Fibroblast of skin of left quadriceps (primary cell): ENCODE measurements around the gene AKTIP.
"Not testable (repeated sequence)": the region's sequence is repeated elsewhere in the genome, so short reads cannot be mapped to it uniquely, and the experiment has no call there.

Source experiments
- DNase-seq, 2 experiments: peaks; one replicate each; pipeline ENCODE4 v3.0.0-alpha.2; 2013; ENCODE audit warnings: low read depth in 2 of 2

The AKTIP gene

DNA sequence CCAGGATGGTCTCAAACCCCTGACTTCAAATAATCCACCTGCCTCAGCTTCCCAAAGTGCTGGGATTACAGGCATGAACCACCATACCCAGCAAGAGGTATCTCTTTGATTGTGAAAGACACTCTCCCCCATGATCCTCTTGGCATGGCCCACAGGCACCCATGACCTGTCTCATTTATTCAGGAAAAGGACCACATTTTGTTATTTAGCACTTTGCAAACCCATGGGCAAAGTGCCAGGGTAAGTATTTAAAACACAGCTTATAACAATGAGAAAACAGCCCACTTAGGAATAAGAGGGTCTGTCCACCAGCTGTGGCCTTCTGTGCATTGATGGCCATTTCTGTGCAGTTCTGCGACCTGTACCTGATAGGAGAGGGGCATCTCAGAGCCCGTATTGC, 12.8 kb upstream of the AKTIP start:
- DNase-seq = no peak

DNA sequence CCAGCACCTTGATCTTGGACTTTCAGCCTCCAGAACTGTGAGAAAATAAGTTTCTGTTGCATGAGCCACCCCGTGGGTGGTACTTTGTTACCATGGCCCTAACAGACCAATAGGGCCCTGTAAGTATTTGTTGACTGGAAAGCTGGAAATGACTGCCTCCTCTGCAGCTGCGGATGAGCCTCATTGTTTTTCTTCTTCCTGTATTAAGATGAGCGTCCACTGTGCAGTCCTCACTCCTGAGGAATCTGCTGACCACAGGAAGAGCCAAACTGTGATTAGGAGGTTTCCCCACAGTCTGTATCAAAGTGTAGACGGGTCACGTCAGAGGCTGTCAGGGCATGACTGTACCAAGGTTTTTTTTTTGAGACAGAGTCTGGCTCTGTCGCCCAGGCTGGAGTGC, 12.2 kb upstream of the AKTIP start:
- DNase-seq = no peak

DNA sequence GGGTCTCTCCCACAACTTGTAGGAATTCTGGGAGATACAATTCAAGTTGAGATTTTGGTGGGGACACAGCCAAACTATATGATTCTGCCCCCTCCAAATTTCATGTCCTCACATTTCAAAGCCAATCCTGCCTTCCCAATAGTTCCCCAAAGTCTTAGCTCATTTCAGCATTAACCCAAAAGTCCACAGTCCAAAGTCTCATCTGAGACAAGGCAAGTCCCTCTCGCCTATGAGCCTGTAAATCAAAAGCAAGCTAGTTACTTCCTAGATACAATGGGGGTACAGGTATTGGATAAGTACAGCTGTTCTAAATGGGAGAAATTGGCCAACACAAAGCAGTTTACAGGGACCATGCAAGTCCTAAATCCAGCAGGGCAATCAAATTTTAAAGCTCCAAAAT, 9.8 kb upstream of the AKTIP start:
- DNase-seq = not testable (repeated sequence)

DNA sequence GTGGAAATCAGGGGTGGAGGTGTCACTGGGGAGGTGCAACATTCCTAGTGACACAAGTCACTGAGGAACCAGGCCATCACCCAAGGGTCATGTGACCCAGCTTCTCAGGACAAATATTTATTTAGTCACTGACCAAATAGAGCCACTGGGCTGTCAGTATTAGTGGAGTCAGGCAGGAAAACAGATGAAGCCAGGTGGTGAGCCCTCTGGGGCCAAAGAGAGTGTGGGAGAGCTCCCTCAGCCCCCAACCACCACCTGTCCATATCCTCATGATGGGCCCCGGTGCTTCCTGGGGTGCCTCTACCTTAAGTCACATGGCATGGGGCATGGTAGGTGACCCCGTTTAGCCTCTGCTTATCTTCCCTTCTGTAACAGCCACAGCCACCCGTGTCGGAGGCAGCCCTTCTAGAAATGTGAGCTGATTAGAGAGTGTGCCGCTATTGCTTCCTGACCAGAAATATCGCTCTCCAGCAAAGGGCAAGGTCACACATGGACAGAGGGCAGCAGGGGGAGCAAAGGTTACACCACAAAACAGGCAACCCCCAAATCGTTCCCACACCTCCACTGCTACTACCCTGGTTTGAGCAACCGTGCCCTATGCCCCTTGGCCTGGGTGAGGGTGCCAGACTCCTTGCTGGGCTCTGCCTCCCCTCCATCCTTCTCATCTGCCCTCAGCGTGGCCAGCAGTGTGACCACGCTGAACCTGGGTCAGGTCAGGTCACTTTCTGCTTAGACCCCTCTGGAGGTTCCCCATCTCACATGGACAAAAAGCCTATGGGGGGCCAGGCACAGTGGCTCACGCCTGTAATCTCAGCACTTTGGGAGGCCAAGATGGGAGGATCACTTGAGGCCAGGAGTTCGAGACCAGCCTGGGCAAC, 8.6 kb upstream of the AKTIP start:
- no peak for DNase-seq

- DNase-seq = no peak
Observed at GRCh38 chr16:53511084-53511402, 8.0 kb upstream of the AKTIP start.

DNA sequence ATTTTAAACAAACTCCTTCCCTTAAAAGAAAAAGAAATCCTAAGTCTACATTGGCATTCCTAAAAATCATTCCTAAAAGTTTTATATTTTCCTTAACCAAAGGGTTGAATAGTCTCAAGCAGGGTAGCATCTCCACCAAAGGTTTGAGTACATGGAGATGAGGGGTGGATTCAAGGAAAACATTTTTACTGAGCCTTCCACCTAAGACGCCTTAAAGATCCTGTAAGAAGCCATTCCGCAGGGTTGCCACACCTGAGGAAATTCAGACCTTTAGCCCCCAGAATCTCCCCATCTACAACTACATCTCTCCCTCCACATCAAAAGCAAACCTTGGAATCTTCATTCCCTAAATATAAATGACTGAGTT, 7.7 kb upstream of the AKTIP start:
- no peak for DNase-seq

DNA sequence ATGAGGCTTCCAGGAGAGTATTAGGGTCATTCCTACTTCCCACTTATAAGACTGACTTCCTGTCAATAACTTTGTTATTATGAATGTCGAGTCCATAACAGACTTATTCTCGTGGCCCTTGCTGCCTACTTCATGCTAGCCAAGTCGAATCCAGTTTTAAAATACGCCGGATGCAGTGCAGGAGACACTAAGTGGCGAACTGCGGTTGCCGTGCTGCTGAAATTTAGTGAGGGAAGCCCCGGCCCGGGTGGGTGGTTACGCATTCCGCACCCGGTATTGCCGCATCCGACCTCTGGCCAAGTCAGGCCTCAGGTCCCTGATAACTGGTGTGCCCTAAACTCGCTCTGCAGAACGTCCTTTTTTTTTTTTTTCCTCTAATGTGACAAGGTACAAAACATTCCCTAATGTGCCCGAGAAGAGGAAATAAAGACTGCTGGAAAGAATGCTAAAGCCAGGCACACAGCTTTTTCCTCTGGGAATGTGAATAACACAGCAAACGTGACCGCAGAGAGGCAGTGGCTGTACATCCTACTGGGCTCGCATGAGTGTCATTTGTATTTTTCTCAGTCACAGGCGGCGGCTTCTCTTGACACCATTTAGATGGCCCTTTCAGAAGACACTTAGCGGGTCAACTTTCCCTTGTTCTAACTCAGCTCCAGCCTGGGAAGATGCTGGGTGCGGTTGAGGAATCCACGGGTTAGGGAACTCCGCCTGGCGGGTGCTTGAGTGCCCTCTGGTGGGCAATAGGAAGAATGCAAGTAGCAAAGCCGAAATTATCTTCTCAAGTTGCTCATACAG, 7.1 kb upstream of the AKTIP start:
- DNase-seq = peak; percentile 44 to 49

GRCh38 chr16:53507464-53508179, 4.6 kb upstream of the AKTIP start:
- DNase-seq = no peak

DNA sequence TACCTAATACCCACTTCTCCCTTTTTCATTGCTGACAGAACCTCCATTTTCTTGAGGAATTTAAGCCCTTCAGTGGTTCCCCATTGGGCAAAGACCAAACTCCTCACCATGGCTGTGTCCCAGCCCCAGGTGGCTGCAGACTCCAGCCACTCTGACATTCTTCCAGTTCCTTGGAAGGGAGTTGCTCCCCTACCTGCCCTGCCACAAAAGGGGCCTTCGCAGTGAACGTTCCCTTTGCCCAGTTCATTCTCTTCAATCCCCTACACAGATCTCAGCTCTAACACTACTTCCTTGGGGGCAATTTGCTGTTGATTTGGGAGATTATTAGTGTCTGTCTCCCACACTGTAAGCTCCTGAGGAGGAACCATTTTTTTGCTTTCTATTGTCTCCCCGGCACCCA, 3.2 kb upstream of the AKTIP start:
- DNase-seq = no peak

DNA sequence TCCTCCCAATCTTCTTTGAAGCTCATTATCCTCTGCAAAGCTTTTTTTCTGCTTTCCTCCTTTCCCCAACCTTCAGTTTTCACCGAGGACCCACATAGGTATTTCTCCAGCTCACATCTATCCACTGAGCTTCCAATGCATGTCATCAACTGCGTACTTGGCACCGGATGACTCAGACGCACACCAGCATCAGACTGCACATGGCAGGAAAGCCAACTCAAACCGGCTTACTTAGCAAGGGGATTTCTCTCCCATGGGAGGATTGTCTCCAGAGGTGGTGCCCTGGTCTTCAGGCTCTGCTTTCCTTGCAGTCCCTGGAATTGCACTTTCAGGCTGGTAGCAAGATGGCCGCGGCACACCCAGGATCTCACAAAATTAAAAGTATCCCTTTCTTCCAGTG, 1.7 kb upstream of the AKTIP start:
- DNase-seq = no peak

DNA sequence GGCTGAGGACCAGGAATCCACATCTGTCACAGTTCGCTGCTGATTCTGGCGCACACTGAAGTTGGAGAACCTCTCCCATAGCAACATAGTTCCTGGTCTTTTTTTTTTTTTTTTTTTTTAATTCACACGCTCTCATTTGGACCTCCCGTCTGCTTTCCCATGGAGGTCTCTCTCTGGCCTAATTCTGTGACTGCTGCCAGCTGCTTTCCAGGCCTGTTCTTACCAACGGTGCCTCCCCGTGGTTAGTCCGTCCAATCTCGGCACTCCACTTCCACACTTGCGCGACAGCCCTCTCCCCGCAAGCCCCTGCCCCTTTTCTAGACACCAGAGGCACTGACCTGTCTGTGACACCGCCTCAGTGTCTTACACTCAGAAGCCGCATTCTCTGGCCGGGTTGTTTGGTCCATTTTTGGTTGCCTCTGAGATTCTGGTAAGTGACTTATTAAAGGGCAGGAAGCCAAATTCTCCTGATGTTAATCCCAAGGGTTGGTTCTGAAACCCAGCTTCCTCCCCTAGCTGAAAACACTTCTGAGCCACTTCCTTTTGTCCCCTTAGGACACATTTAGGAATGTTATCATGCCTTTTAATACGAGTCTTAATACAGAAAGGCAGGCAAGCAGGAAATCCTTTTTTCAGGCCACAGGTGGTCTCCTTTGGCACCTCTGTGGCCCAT, 1.1 kb upstream of the AKTIP start:
- peak in 1 of 2 experiments; percentile 23 for DNase-seq

- DNase-seq = peak; percentile 100
Observed at GRCh38 chr16:53503270-53503923, 388 bp upstream of the AKTIP start.

DNA sequence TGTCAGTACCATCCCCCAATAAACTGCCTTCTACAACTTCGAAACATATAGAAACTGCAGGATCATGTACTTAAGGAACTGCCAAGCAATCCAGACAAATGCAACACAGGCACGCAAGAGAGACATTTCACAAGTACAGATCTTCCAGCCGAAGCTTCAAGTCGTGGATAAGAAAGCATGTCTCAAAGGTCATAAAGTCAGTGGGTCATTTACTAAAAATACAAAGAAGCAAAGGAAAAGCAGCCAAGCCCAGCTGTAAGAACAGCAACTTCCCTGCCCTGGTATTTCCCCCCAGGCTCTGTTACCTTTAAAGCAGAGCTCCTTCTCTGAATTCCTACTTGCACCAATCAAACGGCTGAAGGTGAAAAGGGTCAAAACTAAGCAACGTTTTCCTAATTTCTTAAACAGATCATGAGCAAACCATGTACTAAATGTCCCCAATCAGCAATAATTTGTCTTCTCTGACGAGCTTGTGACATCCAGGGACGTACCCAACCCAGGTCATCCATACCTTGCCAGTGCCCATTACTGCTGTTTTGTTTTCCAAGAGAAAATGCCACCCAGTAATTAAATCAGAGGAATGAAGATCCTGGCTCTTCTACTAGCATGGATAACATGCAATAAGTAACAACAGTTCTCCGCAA, 1.7 kb downstream of the AKTIP start:
- DNase-seq = no peak

DNA sequence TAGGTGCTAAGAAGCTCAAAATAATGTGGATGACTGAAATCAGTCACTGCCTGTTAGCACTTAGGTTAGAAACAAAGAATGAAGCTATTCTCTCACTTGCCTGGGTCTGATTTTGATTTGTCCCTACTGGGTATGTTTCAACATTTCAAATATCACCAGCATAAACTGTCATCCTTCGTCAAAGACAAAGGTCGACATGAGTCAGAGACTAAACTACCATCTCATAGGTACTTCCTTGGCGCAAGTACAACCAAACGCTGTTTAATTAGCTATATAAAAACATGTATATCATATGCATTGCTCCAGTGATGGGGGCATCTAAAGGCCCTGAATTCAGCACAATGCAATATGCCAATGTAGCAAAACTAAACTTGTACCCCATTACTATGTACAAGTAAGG, 4.0 kb downstream of the AKTIP start:
- DNase-seq = no peak

GRCh38 chr16:53495325-53495724, 7.7 kb downstream of the AKTIP start:
- no peak for DNase-seq

DNA sequence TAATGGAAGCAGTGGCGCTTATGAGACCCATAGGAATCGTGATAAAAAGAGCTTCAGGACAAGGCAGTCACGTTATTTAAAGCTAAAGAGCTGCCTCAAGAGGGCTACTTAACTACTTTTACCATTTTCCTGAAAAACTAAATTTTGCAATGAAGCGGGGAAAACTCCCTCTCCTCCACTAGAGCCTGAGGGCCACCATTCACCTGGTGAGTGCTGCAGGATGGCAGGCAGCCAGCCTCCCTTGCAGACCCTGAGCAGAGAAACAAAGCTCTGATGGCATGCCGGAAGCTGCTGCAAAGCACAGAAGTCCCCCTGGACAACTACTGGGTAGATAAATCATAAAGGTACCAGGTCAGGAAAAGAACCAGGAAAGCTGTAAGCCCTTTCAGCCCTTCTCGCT, 8.4 kb downstream of the AKTIP start:
- no peak for DNase-seq

- no peak for DNase-seq
Observed at GRCh38 chr16:53492503-53492902, 10.5 kb downstream of the AKTIP start.

DNA sequence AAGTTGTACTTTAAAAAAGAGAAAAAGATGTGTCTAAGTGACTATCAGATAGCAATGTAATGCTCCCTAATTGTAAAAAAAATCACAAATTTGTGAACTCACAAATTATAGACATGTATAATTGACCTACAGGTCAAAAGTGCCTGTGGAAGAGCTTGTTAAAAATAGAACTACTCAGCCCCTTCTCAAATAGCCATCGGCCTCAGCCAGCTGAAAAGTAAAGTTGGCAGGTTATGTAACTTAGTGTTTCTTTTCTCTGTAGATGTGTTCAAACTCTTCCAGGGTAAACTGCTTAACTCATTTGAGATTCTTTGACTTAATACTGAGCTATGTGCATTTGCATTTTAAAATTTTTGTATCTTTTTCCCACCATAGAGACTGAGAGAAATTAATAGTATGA, 13.3 kb downstream of the AKTIP start:
- no peak for DNase-seq

DNA sequence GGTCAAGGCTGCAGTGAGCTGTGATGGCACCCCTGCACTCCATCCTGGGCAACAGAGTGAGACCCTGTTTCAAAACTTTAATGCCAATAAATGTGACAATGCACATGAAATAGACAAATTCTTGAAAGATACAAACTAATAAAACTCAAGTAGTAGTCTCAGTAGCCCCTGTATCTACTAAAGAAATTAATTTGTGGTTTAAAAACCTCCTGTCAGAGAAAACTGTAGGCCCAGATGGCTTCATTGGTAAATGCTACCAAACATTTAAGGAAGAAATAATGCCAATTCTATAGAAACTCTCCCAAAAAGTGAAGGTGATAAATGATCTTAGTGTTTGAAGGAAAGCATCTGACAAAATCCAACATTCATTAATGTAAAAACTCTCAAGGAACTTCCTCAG, 16.8 kb downstream of the AKTIP start:
- no peak for DNase-seq

- DNase-seq = no peak
Observed at GRCh38 chr16:53484542-53484941, 18.5 kb downstream of the AKTIP start.

- no peak for DNase-seq
Observed at GRCh38 chr16:53482123-53482522, 20.9 kb downstream of the AKTIP start.
